ENCODE measurements around the gene CLBA1.
"Not testable (repeated sequence)": the region's sequence is repeated elsewhere in the genome, so short reads cannot be mapped to it uniquely, and the experiment has no call there.

Gene CLBA1

GRCh38 chr14:104948736-104949031 is 36.9 kb upstream of the CLBA1 start:
- no peak for DNase-seq

DNA sequence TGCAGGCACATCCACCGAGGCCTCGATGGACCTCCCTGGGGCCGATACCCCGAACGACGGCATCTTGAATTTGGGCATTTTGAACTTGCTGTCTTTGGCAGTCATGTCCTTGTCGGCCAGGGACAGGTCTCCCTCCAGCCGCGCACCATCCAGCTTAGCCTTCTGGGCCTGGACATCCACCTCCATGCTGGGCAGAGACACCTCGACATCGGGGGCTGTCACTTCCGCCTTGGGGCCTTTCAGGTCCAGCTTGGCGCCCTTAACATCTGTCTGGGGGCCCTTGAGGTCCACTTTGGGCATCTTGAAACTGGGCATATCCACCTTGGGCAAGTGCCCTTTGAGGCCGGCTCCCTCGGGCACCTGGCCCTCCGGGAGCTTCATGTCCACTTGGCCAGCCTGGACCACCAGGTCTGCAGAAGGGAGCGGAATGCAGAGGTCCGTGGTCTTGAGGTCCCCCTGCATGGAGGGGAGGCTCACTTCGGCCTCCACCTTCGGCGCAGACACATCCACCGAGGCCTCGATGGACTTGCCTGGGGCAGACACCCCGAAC is 36.1 kb upstream of the CLBA1 start:
- DNase-seq, result not testable (repeated sequence)

DNA sequence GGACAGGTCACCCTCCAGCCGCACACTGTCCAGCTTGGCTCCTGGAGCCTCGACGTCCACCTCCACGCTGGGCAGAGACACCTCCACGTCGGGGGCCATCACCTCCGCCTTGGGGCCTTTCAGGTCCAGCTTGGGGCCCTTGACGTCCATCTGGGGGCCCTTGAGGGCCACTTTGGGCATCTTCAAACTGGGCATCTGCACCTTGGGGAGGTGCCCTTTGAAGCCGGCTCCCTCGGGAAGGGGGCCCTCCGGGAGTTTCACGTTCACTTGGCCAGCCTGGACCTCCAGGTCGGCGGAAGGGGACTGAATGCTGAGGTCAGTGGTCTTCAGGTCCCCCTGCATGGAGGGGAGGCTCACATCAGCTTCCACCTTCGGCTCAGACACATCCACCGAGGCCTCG is 35.6 kb upstream of the CLBA1 start:
- no peak for DNase-seq

GRCh38 chr14:104950701-104951100 is 34.9 kb upstream of the CLBA1 start:
- not testable (repeated sequence) for DNase-seq

- DNase-seq, result not testable (repeated sequence)
These were observed 33.5 kb upstream of the CLBA1 start for GRCh38 chr14:104951863-104952657.

GRCh38 chr14:104953097-104953496 is 32.5 kb upstream of the CLBA1 start:
- no peak for DNase-seq

DNA sequence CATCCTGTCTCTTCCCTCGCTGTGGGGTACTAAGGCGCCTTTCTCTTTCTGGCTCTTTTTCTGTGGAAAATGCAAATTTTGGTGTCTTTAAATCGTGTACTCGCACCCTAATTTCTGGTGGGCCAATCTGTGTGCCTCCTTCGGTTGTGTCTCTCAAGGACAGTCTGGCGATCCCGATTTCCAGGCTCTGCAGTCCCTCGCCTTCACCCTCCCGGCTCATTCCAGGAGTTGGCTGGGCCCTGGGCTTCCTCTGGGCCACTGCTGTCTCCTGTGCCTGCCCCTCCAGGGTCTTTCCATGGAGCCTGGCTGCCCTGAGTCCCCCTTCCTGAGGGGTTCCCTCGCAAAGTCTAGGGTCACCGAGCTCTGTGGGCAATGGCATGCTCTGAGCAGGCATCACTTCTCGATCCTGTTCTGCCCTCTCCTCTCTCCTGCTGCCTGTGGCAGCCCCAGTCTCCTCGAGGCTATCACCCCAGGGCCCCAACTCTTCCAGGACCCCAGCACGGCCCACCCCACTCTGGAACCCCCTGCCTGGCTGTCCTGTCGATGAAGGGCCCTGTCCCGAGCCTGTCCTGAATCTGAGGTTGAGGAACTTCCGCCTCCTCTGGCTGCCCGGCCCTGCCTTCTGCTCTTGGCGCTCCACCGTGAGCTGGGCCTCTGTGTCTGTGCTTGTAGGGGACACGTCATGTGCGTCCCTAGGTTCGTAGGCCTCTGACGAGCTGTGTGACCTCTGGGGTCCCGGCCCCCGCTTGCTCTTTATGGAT is 31.5 kb upstream of the CLBA1 start:
- DNase-seq, result no peak

- no peak for DNase-seq
These were observed 30.7 kb upstream of the CLBA1 start for GRCh38 chr14:104954746-104955395.

GRCh38 chr14:104955396-104955770 is 30.2 kb upstream of the CLBA1 start:
- DNase-seq, result no peak

DNA sequence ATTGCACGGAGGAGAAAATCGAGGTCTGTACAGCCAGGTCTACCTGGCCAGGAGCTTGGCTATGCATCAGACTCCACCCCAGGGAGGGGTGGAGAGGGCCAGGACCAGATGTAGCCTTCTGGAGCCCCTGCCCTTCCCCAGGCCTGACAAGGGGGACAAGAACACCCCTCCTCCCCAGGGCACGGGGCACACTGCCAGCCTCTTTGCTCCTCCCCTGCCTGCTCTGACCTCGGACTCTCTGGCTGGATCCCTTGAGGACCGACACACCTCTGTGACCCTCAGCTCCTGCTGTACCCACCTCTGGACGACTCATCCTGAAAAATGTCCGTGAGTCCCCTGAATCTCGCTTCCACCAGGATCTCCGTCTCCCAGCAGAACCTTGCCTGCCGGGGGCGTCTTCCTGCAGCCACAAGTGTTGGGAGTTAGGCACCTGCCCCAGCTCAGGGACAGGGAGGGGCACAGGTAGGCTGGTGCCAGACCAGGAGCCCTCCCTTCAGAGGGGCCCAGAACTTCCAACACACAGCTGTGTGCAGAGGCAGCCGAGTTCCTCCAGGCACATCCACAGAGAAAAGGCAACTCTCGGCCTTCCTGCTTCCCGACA is 29.2 kb upstream of the CLBA1 start:
- no peak for DNase-seq

- DNase-seq, result no peak
These were observed 28.2 kb upstream of the CLBA1 start for GRCh38 chr14:104957146-104958113.

- no peak for DNase-seq
These were observed 21.0 kb upstream of the CLBA1 start for GRCh38 chr14:104964546-104964945.

- no peak for DNase-seq
These were observed 19.9 kb upstream of the CLBA1 start for GRCh38 chr14:104965561-104966231.

GRCh38 chr14:104966261-104966865 is 19.2 kb upstream of the CLBA1 start:
- DNase-seq, result no peak

DNA sequence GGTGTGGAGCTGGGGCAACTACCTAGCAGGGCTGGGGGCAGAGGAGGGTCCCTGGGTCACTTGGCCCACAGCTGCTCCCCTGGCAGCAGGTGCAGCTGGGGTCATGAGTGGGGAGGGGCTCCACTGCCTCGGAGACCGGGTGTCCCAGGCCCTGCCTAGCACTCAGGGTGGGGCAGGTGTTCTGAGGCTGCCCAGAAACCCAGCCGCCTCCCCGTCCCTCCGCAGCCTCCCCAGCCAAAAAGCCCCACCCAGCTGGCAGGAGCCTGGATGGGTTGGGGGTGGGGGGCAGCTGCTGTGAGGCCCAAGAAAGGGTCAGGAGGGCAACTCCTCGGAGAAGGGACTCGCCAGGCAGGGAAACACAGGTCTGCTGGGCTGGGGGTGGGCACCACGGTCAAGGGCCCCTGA is 18.6 kb upstream of the CLBA1 start:
- DNase-seq, result no peak

- DNase-seq, result peak in 1 of 2 donors; percentile 28
These were observed 18.0 kb upstream of the CLBA1 start for GRCh38 chr14:104967386-104968152.

GRCh38 chr14:104968153-104968527 is 17.4 kb upstream of the CLBA1 start:
- DNase-seq, result no peak

DNA sequence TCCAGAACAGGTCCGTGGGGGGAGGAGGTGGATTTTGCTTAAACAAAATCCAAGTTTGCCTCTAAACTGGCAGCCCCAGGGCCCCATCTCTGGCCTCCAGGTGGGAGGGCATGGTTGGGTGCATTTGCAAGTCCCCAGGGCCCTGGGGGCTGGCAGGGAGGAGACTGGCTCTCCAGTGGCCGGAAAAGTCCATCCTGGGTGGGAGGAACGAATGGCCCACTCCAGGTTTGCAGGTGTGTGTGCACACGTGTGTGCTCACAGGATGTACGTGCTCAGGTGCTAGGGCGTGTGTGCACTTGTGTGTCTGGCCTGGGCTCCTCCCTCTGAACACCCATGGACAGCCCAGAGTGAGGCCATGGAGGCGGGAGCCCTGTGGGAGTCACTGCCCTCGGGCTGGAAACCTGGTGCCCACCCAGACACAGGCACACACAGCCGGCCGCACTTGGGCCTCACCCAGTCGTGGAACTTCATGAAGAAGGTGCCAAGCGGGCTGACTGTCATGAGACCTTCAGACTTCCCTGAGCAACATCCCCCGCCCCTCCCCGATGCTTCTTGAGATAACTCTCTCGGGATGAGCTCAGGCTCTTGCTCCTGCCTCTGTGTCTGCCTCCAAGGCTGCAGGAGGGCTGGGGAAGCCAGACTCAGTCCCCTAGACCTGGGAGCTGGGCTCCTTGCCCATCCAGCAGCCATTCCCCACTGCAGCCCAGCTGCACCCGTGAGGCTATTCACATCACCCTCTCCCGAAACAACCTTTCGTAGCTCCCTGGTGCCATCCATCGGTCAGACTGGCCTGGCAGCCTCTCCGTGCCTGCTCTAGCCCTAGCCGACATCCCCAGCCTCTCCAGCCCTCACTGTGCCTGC is 16.8 kb upstream of the CLBA1 start:
- DNase-seq, result no peak

DNA sequence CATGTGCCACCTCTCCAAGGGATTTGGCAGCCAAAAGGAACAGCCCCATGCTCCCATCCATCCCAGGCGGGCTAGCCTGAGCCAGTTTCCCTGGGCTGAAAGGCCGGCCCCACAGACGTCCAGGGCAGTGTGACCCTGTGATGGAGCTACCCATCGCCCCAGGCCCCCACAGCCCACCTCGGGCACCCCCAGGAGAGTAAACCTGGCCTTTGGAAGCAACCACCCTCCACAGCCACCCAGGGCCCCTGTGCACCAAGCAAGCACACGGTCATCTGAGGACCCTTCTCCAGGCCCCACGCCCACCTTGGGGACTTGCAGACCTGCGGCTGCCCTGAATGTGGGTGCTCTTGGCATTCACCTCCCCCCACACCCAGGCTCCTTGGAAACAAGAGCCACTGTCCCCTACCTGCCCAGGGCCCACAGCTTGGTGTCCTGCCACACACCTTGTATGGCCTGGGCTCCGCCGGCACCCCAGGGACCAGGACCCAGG is 15.8 kb upstream of the CLBA1 start:
- no peak for DNase-seq
